ENCODE measurements around the gene CNDP2.

CNDP2 gene

GRCh38 chr18:74495581-74496507 lies at the start of gene CNDP2:
TSS of gene CNDP2 (plus strand) at chr18:74496363. CDS start at chr18:74499974, 3,611 bp downstream.
- peak; percentile 98 to 99 for DNase-seq (ENCODE audit: low read depth in 2 of 2)

- no peak for DNase-seq (ENCODE audit: low read depth in 2 of 2)
Measured at GRCh38 chr18:74446631-74447403, 49.3 kb upstream of the CNDP2 start.

GRCh38 chr18:74447404-74448152 lies 48.6 kb upstream of the CNDP2 start:
- DNase-seq (ENCODE audit: low read depth in 2 of 2): no peak

GRCh38 chr18:74450626-74451025 lies 45.5 kb upstream of the CNDP2 start:
- DNase-seq (ENCODE audit: low read depth in 2 of 2): no peak

- no peak for DNase-seq (ENCODE audit: low read depth in 2 of 2)
Measured at GRCh38 chr18:74451148-74451547, 45.0 kb upstream of the CNDP2 start.

GRCh38 chr18:74453016-74453566 lies 43.1 kb upstream of the CNDP2 start:
- no peak for DNase-seq (ENCODE audit: low read depth in 2 of 2)

- no peak for DNase-seq (ENCODE audit: low read depth in 2 of 2)
Measured at GRCh38 chr18:74453642-74454198, 42.4 kb upstream of the CNDP2 start.

- DNase-seq (ENCODE audit: low read depth in 2 of 2): no peak
Measured at GRCh38 chr18:74454279-74454751, 41.8 kb upstream of the CNDP2 start.

GRCh38 chr18:74455386-74455785 lies 40.8 kb upstream of the CNDP2 start:
- no peak for DNase-seq (ENCODE audit: low read depth in 2 of 2)

- DNase-seq (ENCODE audit: low read depth in 2 of 2): no peak
Measured at GRCh38 chr18:74456017-74456348, 40.2 kb upstream of the CNDP2 start.

- no peak for DNase-seq (ENCODE audit: low read depth in 2 of 2)
Measured at GRCh38 chr18:74456349-74457042, 39.7 kb upstream of the CNDP2 start.

- no peak for DNase-seq (ENCODE audit: low read depth in 2 of 2)
Measured at GRCh38 chr18:74457043-74457724, 39.0 kb upstream of the CNDP2 start, which contains the start of gene DIPK1C. TSS of gene DIPK1C (minus strand) at chr18:74457308. CDS start at chr18:74457259, 49 bp downstream.

GRCh38 chr18:74457725-74458421 lies 38.3 kb upstream of the CNDP2 start:
- DNase-seq (ENCODE audit: low read depth in 2 of 2): no peak

GRCh38 chr18:74459889-74460288 lies 36.3 kb upstream of the CNDP2 start:
- DNase-seq (ENCODE audit: low read depth in 2 of 2): no peak

GRCh38 chr18:74460825-74461224 lies 35.3 kb upstream of the CNDP2 start:
- no peak for DNase-seq (ENCODE audit: low read depth in 2 of 2)

- DNase-seq (ENCODE audit: low read depth in 2 of 2): no peak
Measured at GRCh38 chr18:74463254-74463653, 32.9 kb upstream of the CNDP2 start.

- no peak for DNase-seq (ENCODE audit: low read depth in 2 of 2)
Measured at GRCh38 chr18:74463983-74464382, 32.2 kb upstream of the CNDP2 start.

GRCh38 chr18:74465775-74466174 lies 30.4 kb upstream of the CNDP2 start:
- DNase-seq (ENCODE audit: low read depth in 2 of 2): no peak

- no peak for DNase-seq (ENCODE audit: low read depth in 2 of 2)
Measured at GRCh38 chr18:74468547-74469061, 27.6 kb upstream of the CNDP2 start.
